ENCODE results near the gene WIPF1.

GRCh38 chr2:174593574-174594203 lies 3.9 kb downstream of the WIPF1 start:
- TF ChIP-seq, protein P1, sequence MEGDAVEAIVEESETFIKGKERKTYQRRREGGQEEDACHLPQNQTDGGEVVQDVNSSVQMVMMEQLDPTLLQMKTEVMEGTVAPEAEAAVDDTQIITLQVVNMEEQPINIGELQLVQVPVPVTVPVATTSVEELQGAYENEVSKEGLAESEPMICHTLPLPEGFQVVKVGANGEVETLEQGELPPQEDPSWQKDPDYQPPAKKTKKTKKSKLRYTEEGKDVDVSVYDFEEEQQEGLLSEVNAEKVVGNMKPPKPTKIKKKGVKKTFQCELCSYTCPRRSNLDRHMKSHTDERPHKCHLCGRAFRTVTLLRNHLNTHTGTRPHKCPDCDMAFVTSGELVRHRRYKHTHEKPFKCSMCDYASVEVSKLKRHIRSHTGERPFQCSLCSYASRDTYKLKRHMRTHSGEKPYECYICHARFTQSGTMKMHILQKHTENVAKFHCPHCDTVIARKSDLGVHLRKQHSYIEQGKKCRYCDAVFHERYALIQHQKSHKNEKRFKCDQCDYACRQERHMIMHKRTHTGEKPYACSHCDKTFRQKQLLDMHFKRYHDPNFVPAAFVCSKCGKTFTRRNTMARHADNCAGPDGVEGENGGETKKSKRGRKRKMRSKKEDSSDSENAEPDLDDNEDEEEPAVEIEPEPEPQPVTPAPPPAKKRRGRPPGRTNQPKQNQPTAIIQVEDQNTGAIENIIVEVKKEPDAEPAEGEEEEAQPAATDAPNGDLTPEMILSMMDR (IDR thresholded peaks at IDR 0.05; ENCODE audit: extremely low read depth in 1 of 2, insufficient read depth in 1 of 2, low read depth in 1 of 2, low read length in 2 of 2), result no peak
- TF ChIP-seq POLR2A (IDR thresholded peaks at IDR 0.05; ENCODE audit: low read depth, low read length), result peak; percentile 50
- TF ChIP-seq EZH2 (IDR thresholded peaks at IDR 0.05; ENCODE audit: borderline replicate concordance, low read depth, low read length, severe bottlenecking), result no peak
- TF ChIP-seq, protein P2, sequence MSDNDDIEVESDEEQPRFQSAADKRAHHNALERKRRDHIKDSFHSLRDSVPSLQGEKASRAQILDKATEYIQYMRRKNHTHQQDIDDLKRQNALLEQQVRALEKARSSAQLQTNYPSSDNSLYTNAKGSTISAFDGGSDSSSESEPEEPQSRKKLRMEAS (IDR thresholded peaks at IDR 0.05; ENCODE audit: insufficient read depth, insufficient read length), result peak; percentile 60
- peak; percentile 55 for TF ChIP-seq POLR2AphosphoS5 (IDR thresholded peaks at IDR 0.05; ENCODE audit: insufficient read depth, low read depth, low read length)
- peak; percentile 66 for TF ChIP-seq MYC (IDR thresholded peaks at IDR 0.05; ENCODE audit: low read depth, low read length)

All from endothelial cell of umbilical vein (primary cell).